ENCODE measurements around the gene PGM2.

PGM2 gene

DNA sequence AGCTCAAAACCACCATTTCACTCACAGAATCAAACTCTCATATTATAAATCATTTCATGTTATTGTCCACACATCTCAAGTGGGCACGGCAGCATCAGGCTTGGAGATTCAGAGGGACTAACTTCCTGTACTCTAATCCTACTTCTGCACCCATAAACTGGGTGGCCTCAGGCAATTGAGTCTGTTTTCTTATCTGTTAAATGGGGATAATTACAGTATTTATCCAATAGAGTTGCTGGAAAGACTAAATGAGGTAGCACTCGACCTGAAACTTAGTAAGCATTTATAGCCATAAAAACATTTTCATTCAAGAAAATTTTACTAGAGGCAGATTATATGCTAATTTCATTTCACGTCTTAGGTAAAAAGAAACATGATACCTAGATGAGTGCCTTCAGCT, 77.4 kb downstream of the PGM2 start:
- no peak for DNase-seq

DNA sequence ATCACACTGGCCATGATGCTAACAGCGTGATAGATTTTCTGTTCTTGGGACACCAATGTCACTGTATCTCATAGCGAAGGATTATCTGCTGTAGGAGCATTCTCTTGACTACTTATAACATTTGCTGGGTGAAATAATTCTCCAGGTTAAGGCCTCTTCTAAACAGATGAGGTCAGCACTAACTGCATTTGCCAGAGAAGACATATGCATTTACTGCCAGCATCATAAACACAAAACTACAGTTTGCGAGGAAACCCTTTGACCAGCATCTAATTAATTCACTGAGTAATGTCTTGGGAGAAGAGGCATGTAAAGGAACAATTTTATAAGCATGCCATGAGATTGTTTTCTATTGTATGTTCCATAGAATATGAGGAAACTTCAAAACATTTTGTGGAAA, 78.3 kb downstream of the PGM2 start:
- no peak for DNase-seq

DNA sequence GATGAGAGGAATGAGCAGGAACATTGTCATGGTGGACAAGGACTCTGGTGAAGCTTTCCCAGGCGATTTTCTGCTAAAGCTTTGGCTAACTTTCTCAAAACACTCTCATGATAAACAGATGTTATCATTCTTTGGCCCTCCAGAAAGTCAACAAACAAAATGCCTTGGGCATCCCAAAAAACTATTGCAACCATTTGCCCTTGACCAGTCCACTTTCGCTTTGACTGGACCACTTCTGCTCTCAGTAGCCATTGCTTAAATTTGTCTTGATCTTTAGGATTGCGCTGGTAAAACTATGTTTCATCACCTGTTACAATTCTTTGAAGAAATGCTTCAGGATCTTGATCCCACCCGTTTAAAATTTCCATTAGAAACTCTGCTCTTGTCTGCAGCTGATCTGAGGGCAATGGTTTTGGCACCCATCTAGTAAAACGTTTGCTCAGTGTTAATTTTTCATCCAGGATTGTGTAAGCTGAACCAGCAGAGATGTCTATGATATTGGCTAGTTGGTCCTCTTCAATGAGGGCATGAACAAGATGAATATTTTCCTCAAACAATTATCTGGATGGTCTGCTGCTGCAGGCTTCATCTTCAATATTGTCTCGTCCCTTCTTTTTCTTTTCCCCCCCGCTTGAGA, 79.2 kb downstream of the PGM2 start:
- peak in 1 of 2 donors; percentile 32 for DNase-seq

DNA sequence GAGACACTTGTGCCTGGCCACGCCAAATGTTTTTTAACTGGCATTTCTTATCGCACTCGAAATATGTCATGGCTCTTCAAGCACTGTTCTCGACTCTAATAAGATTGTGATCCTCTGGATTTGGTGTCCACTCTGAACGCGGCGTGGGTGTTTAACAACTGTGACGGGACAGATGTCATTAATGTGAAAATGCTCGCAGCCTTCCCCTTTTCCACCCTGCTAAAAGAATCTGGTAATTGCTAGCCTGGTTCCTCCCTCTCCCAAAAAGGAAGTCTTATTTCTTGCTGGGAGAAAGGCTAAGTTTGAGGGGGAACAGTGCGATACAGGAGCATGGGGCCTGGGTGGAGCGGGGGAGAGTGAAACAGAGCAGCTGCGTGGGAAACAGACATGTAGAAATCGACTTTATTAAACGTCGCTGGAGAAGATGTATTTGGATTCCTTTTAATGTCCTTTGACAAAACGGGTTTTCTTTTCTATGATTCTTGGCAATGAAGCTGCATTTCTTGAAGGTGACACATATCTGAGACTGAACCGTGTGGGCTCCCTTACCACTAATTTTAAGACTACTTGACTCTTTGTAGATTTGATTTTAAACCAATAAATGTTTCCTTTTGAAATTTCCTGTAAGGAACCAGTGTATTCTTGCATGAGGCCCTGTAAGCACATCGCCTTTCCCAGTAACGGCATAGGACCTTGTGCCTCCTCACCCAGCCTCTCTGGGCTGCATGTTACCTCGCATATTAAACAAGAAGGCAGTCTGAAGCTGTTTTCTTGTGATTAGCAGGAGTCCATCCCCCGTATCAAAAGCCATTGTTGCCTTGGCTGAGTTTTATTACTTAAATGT, 82.2 kb downstream of the PGM2 start:
- peak; percentile 84 to 85 for DNase-seq

GRCh38 chr4:37909332-37910090, 83.0 kb downstream of the PGM2 start:
- no peak for DNase-seq

DNA sequence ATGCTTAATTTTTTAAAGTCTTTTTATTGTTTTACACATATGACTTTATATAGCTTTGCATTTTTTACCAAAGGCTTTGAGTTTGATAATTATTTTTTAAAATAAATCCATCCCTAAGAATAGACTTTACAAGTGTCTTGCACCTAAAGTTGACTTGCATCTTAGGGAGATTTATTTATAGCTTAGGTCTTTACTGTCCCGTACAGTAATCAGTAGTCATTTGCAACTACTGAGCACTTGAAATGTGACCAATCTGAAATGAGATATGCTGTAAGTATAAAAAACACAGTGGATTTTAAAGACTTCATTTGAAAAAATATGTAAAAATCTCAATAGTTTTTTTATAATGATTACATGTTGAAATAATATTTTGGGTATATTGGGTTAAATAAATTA, 83.6 kb downstream of the PGM2 start:
- no peak for DNase-seq
